GM18870 (cell line): ENCODE results near the gene TMEM52.
"Not testable (repeated sequence)": the region's sequence is repeated elsewhere in the genome, so short reads cannot be mapped to it uniquely, and the experiment has no call there.

Experiments
- ATAC-seq: cut with Tn5 transposase; IDR thresholded peaks from one replicate; pipeline ENCODE4 v1.9.1; 2021; ENCODE audit warnings: moderate library complexity; ENCODE audit not compliant: unreplicated experiment

Gene TMEM52

DNA sequence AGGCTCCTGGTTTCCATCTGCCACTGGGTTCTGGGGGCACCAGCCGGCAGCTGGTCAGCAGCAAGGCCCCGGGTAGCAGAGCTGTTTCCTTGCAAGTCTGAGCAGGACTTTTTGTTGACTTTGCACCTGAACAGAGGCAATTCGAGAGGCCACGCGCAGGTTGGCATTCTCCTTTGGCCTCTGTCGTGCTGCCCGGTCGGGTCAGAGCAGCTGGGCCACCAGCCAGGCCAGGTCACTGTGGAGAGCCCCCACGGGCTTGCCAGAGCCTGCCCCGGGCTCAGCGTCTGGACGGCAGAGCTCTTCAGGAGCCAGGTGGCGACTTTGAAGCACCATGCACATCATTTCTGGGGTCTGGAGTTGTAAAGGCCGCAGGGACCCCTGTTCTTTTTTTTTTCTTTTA is 28.4 kb upstream of the TMEM52 start:
- ATAC-seq, result no peak

DNA sequence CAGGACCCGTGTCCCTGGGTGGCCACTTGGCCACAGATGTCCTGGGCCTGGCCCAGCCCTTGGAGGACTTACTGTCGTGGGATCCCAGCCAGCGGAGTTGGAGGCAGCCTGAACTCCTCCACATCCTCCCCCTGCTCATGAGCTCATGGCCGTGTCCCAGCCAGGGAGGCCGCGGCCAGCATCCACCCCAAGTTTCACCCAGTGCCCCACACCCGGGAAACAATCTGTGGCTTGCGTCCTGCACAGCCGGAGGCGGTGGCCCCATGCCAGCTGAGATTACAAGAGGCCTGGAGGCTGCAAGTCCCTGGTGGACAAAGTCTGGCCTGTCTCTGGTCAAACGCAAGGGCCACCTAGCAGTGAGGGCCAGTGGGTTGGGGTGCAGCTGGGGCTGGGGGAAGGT is 27.5 kb upstream of the TMEM52 start:
- ATAC-seq, result no peak

DNA sequence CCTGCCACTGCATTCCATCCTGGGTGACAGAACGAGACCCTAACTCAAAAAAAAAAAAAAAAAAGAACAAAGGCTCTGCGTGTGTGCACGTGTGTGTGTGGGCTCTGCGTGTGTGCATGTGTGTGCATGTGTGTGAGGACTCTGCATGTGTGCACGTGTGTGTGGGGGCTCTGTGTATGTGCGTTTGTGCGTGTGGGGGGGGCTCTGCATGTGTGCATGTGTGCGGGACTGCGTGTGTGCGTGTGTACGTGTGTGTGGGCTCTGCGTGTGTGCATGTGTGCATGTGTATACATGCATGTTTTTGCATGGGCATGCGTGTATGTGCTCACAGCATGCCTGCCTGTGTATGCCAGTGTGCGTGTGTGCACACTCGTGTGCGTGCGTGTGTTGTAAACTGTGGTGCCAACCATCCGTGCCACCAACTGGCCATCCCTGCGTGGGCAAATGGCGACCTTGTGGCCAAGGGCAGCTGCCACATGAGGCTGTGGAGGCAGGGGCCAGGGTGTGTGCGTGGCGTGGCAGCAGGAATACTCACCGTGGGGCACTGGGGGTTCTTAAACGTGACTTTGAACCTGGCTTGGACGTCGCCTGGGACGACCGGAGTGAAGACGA is 26.8 kb upstream of the TMEM52 start:
- ATAC-seq, result no peak

DNA sequence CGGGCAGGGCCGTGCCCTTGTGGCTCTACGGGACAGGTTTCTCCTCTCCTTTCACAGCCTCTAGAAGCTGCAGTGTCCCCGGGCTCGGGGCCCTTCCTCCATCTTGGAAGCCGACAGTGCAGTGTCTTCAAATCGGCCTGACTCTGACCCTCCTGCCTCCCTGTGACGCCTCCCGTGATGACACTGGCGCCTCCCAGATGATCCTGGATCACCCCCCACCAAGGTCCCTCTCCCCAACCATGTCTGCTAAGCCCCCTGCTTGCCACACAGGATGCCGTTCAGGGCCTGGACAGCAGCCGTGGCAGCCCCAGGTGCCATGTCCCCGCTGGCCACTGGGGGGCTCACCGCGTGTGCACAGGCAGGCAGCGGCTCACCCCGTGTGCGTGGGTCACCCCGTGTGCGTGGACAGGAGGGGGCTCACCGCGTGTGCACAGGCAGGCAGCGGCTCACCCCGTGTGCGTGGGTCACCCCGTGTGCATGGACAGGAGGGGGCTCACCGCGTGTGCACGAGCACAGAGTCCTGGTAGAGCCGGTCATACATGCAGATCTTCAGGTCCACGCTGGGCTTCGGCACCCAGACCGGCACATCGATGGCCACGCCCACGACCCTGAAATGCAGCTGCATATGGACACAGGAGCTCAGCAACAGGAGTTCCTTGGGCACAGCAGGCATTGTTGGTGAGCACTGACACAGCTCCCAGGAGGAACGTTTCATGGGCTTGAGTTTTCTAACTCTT is 24.9 kb upstream of the TMEM52 start:
- no peak for ATAC-seq

DNA sequence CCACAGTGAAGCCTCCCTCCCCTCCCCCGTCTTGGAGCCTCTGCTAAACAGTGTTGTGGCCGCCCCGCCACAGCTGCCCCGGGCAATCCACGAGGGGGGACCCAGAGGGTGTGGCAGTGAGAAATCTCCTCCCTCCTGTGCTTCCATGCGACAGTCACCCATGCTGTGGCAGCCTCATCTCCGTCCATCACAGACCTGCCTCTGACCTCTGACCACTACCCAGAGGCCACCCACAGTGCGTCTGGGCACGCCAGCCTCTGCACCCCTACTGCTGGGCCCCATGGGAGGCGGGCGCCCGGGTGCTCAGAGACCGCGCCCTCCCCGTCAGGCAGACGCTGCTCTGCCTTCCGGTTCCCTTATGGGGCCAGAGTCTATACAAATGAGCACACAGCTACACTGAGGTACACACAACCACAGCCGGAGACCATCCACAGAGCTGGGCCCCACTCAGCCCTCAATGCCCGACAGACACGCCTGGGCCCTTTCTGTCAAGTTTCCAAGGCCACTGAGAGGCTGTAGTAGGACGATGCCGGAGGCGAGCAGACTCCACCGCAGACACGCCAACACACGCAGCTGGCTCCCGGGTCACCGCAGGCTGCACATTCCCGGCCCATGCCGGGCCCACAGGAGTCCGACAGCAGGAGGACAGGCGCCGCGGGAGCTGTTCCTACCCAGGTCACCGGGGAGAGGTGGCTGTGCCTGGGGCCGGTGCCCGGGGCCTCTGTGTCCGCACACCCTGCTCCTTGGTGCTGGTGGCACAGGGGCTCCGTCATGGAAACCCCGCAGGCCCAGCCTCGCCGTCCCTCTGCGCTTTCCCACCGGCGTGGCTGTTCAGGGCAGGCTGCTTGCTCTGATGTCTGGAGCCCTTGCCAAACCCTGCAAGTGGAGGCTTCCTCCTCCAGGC is 23.9 kb upstream of the TMEM52 start:
- no peak for ATAC-seq

DNA sequence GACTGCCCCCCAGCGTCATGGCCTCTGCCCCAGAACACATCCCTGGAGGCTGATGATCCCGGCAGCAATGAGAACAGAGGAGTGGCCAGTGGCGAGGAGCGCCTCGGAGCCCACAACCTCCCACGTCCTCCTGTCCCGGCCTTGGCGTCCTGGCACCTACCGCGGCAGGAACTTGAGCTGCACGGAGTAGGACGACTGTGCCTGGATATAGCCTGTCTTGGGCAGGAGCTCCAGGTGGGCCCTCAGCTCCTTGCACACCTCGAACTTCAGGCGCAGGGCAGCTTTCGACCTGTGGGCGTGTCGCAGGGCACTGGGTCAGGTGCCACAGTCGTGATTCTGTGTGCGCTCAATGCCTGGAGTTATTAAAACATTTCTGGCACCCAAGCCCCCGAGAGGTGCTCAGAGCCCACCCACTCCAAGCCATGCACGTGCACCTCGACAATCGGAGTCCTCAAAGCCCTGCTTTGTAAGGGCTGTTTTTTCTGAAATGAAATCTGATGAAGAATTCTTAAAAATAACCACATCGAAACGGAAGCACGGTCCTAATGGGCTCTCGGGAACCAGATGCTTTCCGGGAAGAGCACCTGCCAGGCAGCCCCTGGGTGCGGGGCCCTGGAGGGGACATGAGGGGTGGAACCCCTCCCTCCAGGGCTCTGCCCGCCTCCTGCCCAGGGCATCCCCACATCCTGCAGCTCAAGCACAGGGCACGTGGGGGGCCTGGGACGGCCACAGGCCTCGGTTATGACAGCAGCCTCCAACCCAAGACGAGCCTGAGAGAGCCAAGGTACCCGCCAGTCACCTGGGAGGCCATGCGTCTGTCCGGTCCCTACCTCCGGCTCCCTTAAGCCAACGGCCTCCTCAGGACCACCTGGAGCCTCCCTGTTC is 23.0 kb upstream of the TMEM52 start:
- ATAC-seq, result no peak

DNA sequence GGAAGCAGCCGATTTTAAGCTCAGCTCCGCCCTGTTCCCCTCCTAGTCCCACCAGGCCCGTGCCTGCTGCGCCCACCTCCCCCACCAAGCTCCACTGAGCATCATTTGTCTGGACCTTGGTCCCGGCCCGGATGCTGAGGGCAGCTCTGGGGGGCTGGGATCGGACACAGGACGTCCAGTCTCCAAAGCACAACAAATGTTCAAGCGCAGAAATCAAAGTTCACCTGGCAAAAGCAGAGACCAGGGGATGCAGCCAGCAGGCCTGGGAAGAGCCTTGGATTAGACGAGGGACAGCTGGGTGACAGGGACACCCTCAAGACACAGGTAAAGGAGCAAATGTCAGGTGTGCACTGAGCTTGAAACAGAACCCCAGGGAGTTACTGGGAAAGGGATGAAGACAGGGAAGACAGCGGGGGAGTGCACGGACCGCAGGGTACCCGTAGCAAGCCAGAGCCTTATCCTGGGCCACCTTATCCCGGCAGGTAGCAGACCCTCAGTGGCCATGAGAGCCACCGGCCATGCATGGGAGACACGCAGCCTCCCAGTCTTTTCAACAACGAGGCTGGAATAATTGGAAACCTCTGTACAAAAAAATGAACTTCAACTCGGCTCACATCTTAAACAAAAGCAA is 22.2 kb upstream of the TMEM52 start:
- ATAC-seq, result no peak

DNA sequence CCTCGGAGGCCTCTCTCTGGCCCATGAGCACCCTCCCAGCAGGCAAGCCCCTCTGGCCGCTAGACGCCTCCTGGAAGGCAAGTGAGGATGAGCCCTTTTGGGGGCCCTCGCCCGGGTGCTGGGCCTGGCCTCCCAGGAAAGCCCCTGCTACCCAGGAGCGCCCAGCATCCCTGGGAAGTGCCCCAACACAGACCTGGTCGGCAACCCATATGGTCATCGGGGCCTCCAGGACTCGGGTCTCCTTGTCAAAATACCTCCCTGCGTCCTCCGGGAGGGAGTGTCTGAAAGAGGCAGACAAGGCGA is 21.0 kb upstream of the TMEM52 start:
- ATAC-seq, result no peak

DNA sequence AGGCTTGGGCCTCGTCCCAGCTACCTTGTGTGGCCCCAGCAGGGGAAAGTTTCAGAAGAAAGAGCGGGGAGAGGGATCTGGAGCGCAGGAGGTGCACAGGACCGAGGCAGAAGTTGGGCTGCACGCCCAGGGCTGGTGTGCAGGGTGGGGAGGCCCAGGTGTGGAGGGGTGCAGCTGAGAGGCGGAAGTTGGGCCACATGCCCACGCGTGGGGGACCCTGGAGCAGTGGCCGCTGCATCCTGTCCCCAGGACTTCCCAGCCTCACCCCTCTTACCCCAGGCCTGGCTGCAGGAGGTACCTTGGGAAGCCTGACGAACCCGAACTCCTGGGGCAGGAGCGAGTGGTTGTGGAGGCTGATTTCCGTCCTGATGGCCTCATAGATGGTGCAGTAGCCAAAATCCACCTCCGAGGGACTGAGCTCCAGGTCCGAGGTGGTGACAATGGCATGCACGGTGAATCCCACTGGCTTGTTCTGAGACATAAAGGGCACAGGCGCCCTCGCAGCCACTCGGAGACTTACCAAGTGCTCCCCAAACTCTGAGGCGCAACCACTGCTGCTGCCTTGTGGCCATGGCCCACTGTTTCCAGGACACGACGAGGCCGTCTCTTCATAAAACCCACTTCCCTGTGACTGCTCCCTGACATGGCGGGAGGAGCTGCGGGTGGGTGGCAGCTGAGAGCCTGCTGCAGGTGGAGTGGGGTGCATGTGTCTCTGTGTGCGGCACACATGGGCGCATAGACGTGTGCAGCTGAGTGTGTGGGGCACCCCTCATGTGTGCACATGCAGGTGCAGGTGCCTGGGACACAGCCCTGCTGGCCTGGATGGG is 20.4 kb upstream of the TMEM52 start:
- no peak for ATAC-seq

DNA sequence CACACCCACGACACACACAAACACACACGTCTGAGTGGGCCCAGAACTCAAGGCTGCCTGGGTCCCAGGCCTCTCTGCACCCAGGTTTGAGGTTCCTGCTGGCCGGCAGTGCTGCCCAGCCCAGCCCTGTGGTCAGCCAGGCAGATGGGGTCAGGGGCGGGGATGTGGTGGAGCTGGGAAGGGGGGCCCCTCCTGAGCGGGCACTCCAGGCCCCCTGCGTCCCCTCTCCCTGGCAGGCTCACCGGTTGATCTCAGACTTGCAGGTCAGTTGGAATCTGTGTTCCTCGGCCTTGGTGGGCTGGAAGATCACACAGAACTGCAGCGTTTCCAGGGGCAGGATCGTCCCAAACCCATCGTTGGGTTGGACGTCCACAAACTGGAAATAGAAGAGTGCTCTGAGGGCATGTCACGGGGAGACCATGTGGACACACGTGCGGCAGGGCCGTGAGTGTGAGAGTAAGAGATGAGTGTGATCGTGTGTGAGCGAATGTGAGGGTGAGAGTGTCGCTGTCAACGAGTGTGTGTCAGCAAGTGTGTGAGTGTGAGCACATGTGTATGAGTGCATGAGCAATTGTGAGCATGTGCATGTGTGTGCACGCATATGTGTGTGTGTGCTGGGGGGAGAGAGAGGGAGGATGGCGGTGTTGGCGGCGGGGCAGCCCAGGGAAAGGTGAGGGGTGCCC is 19.7 kb upstream of the TMEM52 start:
- no peak for ATAC-seq

DNA sequence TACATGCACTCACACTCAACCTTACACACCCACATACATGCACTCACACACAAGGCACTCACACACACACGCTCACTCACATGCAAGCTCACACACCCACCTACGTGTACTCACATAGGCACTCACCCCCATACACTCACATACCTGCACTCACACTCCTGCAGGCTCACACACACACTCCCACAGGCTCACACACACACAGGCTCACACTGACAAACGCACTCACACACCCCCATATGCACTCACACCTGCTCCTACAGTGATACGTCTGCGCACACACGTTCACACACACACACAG is 19.1 kb upstream of the TMEM52 start:
- ATAC-seq, result no peak

DNA sequence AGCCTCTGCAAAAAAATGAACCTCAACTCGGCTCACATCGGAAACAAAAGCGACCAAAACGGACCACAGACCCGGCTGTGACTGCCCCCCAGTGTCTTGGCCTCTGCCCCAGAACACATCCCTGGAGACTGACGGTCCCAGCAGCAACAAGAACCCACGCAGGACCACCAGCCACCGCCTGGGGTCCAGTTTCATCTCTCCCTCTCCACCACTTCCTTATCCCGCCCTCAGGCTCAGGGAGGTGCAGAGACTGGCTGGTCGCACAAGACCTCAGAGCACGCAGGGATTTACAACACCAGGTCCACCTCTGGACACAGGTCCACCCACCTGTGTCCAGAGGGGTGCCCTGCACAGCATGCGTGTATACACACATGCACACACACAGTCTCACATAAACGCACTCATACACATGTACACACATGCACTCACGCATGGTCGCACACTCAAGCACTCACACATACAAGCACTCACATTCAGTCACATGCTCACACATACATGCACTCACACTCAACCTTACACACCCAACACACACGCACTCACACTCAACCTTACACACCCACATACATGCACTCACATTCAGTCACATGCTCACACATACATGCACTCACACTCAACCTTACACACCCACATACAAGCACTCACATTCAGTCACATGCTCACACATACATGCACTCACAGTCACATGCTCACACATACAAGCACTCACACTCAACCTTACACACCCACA is 18.6 kb upstream of the TMEM52 start:
- no peak for ATAC-seq

DNA sequence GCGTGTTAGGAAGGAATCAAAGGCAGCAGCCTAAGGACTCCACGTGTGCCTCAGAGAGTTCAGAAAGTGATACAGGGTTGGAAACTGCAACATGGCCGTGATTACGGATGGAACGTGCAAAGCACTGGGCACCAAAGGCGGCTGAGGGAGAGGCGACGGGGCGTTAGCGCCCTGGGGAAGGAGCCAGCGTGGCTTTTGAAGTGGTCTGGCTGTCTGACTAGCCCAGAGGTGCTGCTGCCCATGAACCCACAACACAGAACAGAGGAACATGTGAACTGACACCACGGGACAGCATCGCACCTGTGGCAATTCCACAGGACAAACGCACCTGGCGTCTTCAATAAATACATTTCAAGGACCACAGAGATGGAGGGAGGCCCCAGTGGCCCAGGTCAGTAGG is 18.0 kb upstream of the TMEM52 start:
- ATAC-seq, result no peak

DNA sequence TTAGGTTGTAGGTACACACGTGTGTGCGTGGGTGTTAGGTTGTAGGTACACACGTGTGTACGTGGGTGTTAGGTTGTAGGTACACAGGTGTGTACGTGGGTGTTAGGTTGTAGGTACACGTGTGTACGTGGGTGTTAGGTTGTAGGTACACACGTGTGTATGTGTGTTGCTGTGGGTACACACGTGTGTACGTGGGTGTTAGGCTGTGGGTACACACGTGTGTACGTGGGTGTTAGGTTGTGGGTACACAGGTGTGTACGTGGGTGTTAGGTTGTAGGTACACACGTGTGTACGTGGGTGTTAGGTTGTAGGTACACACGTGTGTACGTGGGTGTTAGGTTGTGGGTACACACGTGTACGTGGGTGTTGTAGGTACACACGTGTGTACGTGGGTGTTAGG is 15.8 kb upstream of the TMEM52 start:
- not testable (repeated sequence) for ATAC-seq

DNA sequence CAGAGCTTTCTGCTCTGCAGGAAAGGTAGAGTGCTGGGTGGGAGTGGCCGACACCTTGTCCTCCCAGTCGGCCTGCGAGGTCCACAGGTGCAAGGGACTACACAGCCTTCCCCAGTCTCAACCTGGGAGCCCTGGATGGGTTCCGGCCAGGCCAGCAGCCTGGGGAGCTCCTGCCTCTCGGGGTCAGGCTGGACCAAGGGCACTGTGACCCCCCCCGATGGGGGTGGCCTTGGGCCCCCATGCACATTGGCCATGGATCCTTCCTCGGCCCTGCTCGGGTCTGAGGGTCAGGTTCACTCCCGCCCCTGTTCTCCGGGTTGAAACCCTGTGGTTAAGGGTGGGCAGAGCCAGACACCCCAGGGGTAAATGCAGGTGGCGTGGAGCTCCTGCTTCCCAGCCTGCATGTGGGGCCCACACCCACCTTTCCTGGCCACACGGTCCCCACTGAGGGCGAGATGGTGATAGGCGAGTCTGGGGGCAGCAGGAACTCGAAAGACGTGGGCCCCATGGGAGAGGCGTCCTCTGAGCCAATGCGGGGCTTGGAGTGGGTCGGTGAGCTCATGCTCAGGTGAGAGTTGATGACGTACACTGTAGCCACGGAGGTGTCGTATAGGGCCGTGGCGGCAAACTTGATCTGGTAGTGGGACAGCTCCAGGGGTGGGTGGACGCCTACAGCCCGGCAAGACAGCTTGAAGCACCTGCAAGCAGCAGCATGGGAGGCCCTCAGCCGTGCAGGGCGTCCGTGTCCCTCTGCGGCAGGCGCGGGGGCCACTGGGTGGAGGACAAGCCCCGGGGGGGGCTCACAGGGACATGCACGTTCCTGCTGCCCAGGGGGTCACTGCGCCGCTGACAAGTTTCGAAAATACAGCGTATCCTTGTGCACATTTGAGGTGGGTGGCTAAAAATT is 10.8 kb upstream of the TMEM52 start:
- no peak for ATAC-seq

DNA sequence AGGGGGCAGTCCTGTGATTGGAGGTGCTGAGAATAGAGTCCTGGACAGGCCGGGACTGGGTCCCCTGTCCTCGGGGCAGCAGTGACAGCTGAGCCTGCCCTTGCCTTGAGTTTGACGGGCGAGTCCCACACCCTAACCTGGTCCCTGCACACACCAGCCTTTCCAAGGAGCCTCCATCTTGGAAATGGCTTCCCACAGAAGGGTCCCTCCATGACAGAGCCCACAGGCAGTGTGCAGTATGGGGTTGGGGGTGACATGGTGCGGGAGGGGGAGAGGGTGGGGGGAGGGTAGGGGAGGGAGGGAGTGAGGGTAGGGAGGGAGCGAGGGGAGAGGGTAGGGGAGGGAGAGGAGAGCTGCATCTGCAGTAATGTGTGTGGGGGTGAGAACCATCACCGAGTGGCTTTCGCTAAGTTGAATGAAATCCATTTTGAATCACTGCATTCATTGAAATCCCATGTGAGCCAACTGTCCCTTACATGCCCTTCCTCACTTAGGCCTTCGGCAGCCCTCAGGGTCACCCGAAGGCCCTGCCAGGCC is 10.1 kb upstream of the TMEM52 start:
- no peak for ATAC-seq
